Subcutaneous adipose tissue (tissue), 4 donors: ENCODE results near the gene EREG. TPM values are rescaled to one million over a fixed set of nuclear protein-coding genes. Genes with fewer than 3 reads are reported as not detected.

Source experiments
- total RNA-seq, 4 donors: library from RNA; depleted of rRNA; stranded (reverse); fragments of >200 nt; gene quantifications; one replicate each; pipeline ENCODE4 v1.1.0, GENCODE V29; 2016
- TF ChIP-seq, protein P1 (sequence below): fragments of 450-650 bp; IDR thresholded peaks from one replicate; pipeline ENCODE4 v1.5.1; 2016; ENCODE audit warnings: low read depth, mild to moderate bottlenecking, control low read depth, antibody characterized with exemption, moderate library complexity

Gene EREG
- total RNA-seq, 4 donors from 2014 or later = 0.57 to 9.2 (median 2.3) TPM

- TF ChIP-seq, protein P1, sequence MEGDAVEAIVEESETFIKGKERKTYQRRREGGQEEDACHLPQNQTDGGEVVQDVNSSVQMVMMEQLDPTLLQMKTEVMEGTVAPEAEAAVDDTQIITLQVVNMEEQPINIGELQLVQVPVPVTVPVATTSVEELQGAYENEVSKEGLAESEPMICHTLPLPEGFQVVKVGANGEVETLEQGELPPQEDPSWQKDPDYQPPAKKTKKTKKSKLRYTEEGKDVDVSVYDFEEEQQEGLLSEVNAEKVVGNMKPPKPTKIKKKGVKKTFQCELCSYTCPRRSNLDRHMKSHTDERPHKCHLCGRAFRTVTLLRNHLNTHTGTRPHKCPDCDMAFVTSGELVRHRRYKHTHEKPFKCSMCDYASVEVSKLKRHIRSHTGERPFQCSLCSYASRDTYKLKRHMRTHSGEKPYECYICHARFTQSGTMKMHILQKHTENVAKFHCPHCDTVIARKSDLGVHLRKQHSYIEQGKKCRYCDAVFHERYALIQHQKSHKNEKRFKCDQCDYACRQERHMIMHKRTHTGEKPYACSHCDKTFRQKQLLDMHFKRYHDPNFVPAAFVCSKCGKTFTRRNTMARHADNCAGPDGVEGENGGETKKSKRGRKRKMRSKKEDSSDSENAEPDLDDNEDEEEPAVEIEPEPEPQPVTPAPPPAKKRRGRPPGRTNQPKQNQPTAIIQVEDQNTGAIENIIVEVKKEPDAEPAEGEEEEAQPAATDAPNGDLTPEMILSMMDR = no peak
These were observed 48.3 kb downstream of the EREG start for GRCh38 chr4:74413265-74413664.

- TF ChIP-seq, protein P1 = no peak
These were observed 49.3 kb downstream of the EREG start for GRCh38 chr4:74414149-74414809.

DNA sequence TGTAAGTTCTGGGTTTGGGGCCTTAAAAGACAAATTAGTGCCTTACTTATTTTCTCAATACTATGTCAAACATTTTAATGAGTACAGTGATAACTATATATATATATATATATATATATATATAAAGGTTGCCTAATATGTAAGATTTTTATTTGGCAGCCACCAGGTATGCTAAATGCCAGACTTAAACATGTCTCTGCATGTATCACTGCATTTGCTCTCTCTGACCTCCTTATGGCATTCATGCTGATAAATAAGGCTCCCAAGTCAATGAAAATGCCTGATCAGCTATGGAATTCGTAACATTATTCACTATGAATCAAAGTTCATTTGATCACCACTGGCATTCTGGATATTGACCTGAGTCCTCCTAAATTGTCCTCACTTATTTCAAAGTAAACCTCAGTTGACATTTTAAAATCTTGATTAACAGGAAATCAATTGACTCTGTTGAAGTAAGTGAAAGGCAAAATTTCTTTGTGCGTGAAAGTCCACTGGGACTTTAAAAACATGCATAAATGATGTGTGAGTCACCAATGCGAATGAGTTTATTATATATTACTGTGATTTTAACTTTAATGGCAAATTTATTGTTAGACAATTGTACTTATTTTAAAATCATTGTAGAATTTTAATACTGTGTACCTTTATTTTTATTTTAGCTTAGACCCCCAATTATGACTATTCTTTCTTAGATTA lies 50.8 kb downstream of the EREG start:
- TF ChIP-seq, protein P1 = no peak

DNA sequence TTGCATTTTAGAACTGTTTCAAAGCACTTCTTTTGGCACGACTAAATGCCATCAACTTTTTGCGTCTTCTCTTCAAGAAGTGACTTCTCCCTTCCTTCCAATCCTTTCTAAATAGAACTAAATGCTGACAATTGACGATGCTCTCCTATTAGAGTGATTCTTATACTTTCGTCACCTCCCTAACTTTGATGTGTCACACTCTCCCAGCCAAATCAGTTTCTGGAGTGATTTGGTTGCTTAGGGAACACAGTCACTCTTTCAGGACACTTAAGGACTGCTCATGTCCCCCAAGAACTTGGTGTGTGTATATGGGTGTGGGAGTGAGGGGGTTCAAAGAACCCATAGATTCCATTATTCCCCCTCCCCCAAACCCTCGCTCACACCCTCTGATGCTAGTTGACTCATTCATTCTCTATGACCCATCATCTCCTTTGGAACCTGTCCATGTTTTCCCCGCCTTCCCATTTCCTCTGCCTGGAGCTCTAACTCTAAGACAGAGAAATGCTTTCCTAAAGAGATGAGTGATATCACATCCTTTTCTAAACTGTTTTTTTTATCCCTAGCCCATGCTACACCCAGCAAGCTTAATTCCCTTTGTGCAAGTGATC lies 53.2 kb downstream of the EREG start:
- TF ChIP-seq, protein P1 = no peak

DNA sequence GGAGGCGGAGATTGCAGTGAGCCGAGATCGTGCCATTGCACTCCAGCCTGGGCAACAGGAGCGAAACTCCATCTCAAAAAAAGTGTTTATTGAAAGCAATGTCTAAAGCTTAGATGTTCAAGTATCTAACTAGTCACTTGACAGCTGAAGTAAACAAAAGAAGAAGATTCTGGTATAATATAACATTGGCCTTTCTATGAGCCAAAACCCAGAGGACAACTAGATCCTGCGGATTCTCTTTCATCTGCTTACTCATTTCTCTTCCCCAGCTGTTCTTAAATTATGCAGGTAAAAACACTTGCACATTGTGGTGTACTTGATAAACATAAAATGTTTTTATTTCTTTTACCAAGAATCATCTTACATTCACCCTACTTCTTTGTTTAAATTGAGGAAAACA lies 55.9 kb downstream of the EREG start:
- TF ChIP-seq, protein P1 = no peak

DNA sequence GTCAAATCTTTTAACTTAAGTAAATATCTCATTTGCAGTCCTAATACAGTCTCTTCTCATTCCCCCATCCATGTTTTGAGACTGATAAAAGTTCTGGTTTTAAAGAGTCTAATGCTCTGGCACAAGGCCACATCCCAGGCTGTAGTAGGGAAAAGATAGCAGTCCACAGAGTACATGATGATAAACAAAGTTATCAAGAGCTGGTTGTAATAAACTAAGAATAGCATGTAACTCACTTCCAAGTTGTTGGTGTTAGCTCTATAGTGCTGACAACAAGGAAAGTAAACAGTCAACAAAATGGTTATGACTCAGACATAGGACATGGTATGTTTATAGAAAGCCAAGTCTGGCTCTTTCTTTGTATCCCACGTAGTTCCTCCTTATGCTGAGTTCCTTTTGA lies 58.2 kb downstream of the EREG start:
- TF ChIP-seq, protein P1 = no peak

DNA sequence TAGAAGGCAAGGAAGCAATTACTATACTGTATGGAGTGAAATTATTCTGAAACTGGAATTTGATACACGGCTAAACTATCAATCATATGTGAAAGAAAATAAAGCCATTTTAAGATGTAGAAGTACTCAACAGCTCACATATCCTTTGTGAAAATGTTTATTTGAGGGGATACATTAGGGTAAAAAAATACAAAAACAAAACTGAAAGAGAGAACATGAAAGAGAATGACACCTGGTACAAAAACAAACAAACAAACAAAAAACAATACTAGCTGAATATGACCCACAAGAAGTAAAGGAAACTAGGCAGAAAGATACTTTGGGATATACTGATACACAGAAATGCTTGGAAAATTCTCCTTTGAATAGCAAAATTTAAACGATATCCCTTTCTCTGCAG lies 59.2 kb downstream of the EREG start:
- TF ChIP-seq, protein P1 = no peak
